NCI-H1436 (cell line): ENCODE data around the gene IQSEC2.

ENCODE experiments used
- DNase-seq: peaks from one replicate; lab custom pipeline; 2025; lab: John Stamatoyannopoulos, UW

IQSEC2 gene

GRCh38 chrX:53281321-53281822 lies at the start of gene IQSEC2:
Gene IQSEC2, minus strand, starts transcription at chrX:53281584.
- peak; percentile 48 for DNase-seq

- no peak for DNase-seq
These were observed 48.9 kb upstream of the IQSEC2 start for GRCh38 chrX:53330331-53330730.

- no peak for DNase-seq
These were observed 43.4 kb upstream of the IQSEC2 start for GRCh38 chrX:53324803-53325202.

DNA sequence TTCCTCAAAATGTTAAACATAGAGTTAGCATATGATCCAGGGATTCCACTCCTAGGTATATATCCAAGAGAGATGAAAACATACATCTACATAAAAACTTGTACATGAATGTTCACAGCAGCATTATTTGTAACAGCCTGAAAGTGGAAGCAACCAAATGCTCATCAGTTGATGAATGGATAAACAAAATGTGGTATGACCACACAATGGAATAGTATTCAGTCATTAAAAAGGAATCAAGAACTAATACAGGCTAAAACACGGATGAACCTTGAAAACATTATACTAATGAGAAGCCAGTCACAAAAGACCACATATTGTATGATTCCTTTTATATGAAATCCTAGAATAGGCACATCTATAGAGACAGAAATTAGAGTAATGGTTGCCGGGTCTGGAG lies 42.7 kb upstream of the IQSEC2 start:
- DNase-seq: no peak

DNA sequence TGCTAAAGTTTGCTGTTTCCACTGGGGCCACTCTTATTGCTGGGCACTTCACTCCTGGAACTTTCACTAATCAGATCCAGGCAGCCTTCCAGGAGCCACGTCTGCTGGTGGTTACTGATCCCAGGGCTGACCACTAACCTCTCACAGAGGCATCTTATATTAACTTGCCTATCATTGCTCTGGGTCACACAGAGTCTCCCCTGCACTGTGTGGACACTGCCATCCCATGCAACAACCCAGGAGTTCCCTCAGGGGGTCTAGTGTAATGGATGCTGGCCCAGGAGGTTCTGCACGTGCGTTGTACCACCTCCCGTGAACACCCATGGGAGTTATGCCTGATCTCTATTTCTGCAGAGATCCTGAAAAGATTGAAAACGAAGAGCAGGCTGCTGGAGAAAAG lies 41.8 kb upstream of the IQSEC2 start:
- no peak for DNase-seq

- DNase-seq: no peak
These were observed 40.6 kb upstream of the IQSEC2 start for GRCh38 chrX:53321943-53322497.

GRCh38 chrX:53321230-53321942 lies 40.0 kb upstream of the IQSEC2 start:
- DNase-seq: no peak

DNA sequence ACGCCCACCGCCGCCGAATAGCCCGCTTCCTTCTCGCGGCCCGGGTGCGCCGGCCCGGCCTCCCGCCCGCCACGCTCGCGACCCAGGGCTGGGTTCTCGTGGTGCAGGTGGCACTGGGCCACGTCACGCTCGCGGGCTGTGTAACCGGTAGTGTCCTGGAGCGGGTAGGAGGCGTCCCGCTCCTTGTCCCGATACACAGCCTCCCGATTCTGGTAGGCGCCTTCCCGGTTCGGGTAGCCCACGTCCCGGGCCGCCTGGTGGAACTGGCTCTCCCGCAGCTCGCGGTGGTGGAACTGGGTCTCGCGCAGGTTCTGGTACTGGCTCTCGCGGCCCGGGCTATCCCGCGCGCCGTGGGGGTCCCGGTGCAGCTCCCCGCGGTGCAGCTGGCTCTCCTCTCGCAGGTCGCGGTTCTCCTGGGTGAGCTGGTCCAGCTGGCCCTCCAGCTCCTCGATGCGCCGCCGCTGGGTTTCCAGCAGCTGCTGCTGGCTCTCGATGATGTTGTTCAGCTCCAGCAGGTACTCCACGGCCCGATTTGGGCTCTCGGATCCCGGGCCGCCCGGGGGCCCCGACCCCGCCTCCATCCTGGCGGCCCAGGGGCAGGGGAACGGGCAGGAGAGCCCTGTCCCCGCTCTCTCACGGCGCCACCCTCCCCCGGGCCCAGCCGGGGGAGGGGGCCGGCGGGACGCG lies 39.3 kb upstream of the IQSEC2 start:
- no peak for DNase-seq

DNA sequence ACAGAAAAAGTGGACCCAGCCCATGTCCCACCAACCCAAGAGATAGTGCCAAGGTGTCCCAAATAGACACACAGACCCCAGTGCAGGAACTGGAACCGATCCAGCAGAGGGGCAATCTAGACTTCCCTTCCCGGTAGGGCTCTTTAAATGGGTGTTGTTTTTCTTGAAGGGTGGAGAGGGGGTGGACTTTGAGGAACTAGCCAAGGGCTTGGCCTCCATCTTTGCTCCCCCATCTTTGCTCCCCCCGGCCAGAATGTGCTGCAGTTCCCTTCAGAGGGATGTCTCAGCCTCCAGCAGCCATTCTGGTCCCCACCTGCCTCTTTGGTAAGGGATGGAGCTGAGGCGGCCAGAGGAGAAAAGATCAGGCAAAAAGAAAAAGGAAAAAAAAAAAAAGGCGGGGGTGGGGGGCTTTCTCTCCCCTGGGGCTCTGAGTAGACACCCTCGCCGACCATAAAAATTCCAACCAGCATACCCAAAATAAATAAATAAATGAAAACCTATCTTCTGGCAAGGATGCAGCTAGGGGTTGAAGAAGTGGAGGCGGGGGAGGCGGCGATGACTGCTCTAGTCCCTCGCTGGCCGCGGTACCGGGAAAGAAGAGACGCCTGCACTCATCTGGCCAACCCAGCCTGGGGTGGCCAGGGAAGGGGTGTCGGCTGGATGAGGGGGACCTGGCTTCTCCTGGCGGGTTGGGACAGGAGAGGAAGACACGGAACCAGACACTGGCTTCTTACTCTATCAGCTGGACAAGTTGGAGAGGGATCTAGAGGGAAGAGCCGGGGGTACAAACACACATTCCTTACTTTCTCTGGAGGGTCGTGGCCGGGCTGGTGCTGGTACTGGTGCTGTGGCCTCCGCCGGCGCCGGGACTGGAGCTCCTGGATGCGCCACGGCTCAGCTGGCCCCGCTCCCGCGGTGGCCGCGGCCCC lies 38.5 kb upstream of the IQSEC2 start:
- no peak for DNase-seq

DNA sequence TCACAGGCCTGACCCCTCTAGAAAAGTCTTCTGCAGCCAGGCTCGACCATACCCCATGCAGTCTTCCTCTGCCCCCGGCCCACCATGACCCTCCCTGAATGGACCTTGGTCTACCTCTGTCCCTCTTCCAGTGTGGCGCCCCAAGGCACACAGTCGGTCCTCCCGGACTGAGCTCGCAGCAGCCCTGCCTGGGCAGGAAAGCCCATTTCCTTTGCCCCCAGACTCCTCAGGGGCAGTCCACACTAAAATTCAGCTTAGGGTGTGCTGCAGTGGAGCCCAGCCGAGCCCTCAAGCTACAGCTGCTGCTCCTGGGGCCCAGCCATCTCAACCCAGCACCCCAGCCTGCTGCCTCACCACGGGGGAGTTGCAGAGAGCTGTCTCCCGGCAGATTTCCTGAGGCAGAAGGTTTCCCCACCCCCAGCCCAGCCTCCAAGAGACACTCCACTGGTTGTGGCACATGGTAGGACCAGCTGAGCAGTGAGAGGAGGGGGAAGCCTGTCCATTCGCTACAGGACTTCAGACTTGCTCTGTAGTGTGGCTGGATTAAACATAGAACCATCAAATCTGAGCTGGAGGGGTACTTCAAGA lies 37.5 kb upstream of the IQSEC2 start:
- no peak for DNase-seq

DNA sequence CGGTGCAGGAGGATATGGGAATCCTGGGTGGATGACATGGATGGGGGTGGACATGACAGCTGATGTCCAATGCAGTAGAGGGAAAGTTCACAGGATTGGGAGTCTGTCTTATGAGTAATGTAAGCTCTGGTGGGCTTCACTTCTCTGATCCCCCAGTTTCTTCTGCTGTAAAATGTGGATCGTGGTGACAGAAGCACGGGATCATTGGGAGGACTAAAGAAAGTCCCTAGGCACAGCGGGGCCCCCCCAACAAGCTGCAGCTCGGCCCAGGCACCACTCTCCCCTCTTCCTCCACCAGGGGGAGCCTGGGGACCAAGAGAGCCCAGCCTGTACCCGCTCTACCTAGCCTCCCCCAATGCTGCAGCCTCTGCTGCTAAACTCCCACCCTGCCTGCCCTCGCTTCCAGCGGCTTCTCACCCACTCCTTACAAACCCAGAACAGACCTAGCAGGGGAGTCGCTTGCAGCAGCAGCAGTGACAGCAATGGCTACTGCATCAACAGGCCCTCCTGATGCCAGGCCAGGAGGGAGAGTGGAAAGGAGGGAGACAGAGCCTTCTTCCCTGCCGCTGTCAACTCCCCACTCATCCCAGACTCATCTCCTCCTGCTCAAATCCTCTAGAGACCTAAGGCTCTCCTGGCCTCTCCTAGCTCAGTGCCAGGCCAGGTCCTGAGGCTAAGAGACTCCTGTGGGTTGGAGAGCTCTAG lies 36.1 kb upstream of the IQSEC2 start:
- peak; percentile 60 for DNase-seq

GRCh38 chrX:53316860-53317237 lies 35.5 kb upstream of the IQSEC2 start:
- no peak for DNase-seq

- DNase-seq: no peak
These were observed 34.9 kb upstream of the IQSEC2 start for GRCh38 chrX:53316111-53316859.

DNA sequence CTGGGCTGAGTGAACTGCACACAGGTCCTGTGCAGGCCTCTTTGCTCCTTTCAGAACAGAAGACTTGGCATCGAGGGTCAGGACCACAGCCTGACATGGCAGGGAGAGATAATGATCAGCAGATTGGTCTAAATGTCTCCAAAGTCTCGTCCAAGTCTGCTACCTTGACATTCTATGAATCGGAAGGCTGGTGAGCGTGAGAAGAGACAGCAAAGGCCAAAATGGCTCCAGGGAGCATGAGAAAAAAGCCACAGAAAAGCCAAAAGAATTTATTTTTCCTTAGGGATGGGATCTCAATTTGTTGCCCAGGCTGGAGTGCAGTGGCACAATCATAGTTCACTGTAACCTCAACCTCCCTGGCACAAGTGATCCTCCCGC lies 32.3 kb upstream of the IQSEC2 start:
- no peak for DNase-seq

DNA sequence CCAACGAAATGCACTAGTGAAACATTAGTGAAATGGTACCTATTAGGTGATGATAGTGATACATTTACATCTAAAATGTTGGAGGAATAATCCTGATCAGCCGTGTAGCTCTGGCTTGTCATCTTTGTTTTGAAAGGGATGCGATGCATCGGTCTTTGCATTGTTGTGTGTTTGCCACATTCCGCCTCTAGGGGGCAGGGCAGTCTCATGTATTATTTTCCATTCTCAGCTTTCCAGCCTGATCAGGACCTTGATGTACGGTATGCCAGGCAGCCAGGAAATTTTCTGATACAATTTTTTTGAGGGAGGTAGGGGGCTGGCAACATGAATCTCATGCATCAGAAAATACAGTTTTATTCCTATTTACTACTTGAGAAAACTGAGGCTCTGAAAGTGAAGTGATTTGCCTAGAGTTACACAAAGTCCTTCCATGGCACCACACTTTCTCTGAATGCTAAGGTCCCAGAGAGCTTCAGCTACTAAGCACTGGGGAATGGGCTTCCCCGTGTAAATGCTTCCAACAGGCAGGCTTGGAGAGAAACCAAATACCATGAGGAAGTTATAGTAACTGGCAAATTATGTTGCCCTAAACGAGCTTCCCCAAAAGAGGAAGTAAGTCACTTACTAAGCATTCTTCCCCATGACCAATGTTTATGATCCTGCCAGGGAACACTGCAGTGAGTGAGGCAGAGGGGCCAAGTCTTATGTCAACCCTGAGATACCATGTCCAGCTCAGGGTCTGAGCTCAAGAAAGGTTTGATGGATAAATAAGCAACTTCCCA lies 31.8 kb upstream of the IQSEC2 start:
- DNase-seq: peak; percentile 55

DNA sequence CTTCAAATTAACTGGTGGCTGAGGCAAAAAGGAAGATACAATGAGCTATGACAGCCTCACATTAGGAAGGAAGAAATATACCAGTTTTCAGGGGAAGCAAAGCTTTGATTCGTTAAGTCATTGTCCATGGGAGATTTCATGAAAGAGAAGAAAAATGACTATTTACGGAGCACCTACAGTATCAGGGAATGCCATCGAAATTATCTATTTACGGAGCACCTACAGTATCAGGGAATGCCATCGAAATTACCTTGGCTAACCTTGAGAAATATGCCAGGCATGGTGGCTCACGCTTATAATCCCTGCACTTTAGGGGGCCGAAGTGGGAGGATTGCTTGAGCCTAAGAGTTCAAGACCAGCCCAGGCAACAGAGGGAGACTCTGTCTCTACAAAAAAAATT lies 28.5 kb upstream of the IQSEC2 start:
- DNase-seq: no peak

DNA sequence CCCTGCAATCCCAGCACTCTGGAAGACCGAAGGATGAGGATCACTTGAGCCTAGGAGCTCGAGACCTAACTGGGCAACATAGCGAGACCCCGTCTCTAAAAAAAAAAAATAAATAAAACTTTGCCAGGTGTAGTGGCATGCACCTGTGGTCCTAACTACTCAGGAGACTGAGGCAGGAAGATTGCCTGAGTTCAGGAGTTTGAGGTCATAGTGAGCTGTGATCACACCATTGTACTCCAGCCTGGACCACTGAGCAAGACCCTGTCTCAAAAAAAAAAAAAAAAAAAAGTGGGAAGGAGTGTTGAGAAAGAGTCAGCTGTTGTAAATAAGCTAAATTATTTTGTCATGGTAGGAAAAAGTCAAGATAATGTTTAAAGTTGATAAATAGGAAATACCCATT lies 27.5 kb upstream of the IQSEC2 start:
- no peak for DNase-seq

DNA sequence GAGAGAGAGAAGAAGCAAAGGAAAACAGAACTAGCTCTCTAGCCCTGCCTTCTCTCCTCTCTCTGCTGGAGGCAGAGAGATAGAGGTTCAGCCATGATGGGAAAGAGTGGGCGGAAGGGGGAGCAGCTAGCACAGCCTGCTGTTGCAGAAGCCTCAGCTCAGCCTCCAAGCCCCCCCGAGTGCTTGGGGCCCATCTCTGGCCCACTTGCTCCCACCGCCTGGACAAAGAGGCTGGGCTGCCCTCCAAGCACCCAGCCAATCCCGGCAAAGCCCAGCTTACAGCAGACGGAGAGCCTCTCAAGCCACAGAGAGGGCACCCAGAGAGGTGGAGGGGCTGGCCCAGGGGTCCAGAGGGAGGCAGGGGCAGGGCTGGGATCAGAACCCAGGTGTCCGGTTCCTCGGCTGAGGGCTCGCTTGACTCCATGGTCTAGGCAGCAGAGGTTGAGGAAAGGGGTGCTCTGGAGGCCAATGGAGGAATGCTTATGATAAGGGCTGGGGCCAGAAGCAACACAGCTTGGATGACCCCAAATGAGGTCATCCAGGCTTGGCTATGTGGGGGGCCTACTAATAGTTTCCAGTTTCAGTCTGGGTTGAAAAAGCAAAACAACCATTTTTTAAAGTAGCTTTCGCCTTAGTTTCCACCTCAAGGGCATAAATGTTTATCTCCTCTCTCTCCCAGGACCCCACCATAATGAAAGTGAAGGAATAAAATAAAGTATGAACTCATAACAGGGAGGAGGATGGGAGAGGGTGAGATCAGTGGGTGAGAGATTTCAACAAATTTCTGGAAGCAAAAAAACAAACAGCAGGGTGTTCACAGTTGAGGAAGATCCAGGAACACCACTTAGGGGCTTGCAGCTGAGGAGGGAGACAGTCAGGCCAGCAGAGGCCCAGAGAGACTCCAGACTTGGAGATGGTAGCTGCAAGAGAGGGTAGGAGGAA lies 24.9 kb upstream of the IQSEC2 start:
- no peak for DNase-seq
